ENCODE data around the gene SLC12A7.
"Not testable (repeated sequence)": the region's sequence is repeated elsewhere in the genome, so short reads cannot be mapped to it uniquely, and the experiment has no call there.

SLC12A7 gene

DNA sequence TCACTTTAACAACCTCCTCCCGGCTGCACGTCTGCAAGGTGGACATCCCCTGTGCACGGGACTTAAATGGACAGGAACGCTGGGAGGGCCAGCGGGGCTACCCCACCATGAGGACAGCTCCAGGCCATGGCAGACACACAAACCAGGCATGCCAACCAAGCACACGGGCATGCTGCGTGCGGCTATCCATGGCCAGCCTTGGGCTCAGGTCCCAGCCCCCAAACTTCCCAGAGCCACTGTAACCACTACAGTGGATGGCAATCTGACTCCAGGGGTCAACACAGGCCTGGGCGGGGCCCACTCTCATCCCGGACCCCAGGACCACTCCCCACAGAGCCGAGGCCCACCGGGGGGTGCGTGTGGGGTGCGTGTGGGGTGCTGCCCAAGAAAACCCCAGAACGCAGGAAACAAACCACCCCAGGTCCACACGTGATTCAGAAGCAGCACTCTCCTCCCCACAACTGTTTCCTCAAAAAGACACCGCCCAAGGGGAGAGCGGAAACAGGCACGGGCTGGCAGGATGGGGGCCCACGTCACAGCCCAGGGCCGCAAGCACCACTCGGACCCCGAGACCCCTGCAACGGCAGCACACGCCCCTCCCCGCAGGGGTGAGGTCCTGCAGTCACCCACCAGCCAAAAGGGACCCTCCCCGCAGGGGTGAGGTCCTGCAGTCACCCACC is 7.4 kb downstream of the SLC12A7 start:
- in situ Hi-C loops (cut with MboI; ENCODE audit: low pct_unique_long_range_greater_than_20kb, low sequenced_read_pairs) = loop anchor here (10.0 kb wide), 1 partner anchor 50 kb away; no protein-coding TSS in a partner anchor
- DNase-seq = peak; percentile 77

DNA sequence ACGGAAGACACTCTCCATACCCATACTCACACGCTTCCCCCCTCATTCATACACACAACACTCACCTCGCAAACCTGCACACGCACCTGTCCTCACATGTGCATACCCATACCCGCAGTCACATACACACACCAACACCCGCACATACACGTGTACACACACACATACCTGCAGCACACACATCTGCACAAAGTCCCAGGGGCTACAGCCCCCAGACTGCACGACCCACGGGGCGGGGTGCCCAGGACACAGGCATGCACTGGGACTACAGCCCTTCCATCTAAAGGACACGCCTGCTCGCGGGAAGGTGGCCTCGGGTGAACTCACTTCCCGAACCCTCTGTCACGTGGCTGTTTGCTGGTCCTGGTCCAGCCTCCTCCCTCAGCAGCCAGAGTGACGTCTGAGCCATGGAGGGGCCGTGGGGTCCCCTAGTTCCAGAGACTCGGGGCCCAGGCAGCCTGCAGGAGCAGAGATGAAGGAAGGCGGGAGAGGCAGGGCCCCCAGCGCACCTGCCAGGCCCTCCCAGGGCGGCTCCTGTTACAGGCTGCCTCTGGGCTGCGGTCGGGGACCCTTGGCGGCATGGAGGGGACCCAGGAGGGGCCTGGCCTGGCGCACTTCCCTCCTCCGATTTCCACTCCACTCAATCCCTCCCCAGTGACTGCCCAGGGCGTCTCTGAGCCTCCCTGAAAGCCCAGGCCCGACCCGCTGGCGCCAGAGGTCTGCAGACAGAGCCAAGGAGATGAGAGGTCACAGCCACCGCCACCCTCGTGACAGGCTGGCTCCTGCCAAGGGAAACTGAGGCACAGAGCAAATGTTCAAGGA is 8.1 kb downstream of the SLC12A7 start:
- in situ Hi-C loops (cut with MboI; ENCODE audit: low pct_unique_long_range_greater_than_20kb, low sequenced_read_pairs) = loop anchor here (10.0 kb wide), 1 partner anchor 49 kb away; no protein-coding TSS in a partner anchor

DNA sequence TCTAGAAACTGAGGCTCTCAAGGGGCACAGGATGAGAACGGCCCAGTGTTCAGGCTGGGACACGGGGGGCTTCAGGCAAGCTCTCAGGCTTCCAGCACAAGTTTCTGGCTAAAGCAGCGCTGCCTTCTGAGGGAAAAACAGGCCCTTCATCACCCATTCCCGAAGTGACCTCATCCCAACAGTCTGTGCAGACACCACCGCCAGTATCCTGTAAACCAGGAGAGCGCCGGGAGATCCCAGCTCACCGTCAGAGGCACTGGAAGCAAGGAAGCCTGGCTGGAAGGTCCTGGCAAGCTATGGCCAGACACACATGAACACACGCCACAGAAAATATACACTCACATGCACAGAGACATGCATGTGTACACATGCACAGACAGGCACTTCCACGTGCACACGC is 8.8 kb downstream of the SLC12A7 start:
- in situ Hi-C loops (cut with MboI; ENCODE audit: low pct_unique_long_range_greater_than_20kb, low sequenced_read_pairs) = loop anchor here (10.0 kb wide), 1 partner anchor 48 kb away; no protein-coding TSS in a partner anchor
- no peak for DNase-seq

More for the DNA sequence above, 8.1 kb downstream of the SLC12A7 start:
- DNase-seq = peak; percentile 60

DNA sequence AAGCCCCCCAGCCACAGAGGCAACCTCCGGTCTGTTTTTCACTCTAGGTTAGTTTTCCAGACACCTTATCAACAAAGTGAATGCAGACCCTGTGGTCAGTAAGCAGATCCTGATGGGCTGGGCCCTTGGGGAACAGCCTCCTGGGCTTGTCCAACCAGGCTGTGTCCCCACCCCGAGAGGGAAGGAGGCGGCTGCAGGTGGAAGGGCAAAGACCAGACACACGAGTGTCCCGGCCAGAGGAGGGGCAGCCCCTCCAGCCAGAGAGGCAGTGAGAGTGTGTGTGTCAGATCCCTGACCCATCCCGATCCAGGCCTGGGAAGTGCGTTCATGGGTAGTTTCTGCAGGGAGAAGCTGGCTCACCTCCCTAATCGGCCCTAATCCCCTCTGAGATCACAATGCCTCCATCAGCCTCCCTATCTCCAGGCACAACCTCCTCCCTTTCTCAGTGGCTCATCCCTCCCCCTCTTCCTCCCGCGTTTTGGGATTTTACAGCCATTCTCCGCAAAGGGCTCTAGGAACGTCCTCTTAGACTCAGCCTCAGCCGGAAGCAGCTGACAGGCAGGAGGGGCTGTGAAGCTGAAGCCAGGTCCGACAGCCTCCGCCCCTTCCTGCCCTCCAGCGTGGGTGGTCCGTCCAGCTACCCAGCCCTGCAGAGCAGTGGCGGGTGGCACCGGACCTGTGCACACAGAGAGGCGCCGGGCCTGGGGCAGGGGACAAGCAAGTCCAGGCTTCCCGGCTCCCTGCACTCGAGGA is 9.7 kb downstream of the SLC12A7 start:
- in situ Hi-C loops (cut with MboI; ENCODE audit: low pct_unique_long_range_greater_than_20kb, low sequenced_read_pairs) = loop anchor here (10.0 kb wide), 1 partner anchor 47 kb away; no protein-coding TSS in a partner anchor

DNA sequence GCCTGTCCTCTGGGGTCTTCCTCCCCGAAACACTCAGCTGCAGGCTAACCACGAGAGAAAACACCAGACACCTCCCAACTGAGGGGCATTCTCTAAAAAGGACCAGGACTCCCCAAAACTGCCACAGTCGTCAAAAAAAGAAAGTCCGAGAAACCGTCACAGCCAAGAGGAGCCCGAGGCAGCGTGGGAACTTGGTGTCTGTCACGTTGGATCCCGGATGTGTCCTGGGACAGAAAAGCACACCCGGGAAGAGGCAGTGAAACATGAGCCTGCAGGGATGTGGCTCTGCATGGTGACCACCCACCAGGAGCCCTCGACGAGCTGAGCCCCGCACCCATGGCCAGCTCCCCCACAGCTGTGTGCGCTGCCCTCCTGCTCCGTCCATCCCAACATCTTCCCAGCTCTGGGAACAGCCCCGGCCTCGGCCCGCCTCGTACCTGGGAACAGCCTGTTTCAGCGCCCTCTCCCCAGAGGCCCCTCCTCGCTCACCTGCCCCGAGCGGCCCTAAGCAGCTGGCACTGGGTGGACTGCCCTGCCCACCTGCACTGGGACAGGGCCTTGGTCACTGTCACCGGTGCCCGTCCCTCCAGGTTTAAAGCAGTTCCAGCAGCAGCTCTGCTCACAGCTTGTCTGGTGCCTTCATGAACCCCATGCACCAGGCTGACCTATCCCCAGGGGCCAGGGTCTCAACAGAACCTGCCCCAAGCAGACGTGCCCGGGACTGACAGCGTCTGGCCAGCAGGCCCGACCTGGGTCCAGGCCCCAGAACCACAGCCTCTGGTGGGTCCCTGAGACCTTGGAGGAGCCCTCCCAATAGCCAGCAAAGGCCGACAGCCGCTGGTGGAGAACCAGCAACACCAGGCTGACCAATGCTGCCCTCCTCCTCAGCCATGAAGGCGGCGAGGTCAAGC is 10.9 kb downstream of the SLC12A7 start:
- DNase-seq = no peak
- in situ Hi-C loops (cut with MboI; ENCODE audit: low pct_unique_long_range_greater_than_20kb, low sequenced_read_pairs) = loop anchor here (10.0 kb wide), 1 partner anchor 46 kb away; no protein-coding TSS in a partner anchor

More for the DNA sequence above, 9.7 kb downstream of the SLC12A7 start:
- peak; percentile 62 for DNase-seq

DNA sequence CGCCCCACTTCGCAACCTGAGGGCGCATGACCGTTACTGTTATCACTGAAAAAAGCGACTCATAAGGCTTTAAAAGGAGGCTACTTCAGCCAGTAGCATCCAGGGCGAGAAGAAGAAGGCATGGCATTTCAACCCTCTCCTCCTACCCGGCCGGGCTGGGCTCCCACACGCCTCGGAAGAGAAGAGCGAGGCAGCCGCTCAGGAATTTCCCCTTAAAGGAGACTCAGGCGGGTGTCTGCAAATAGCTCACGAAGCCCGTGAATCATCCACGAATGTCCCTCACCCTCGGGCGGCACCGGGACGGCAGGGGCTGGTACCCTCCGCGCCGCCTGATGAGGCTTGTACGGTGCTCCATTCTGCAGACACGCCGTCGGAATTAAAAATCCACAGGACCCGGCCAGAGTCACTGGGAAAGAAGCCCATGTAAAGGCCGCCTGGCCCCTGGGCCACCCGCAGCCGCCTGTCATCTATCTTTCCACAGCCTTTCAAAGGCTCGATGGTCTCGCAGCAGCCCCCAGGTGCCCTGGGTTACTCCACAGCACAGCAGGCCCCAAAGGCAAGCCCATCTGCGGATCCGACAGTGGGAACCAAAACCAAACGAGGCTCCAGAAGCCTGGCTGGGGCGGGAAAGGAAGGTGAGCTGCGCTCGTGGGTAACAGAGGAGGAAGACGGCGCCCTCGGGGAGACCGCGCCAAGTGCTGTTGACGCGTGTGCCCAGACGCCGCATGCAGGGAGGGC is 11.8 kb downstream of the SLC12A7 start:
- in situ Hi-C loops (cut with MboI; ENCODE audit: low pct_unique_long_range_greater_than_20kb, low sequenced_read_pairs) = loop anchor here (10.0 kb wide), 1 partner anchor 45 kb away; no protein-coding TSS in a partner anchor
- DNase-seq = no peak

DNA sequence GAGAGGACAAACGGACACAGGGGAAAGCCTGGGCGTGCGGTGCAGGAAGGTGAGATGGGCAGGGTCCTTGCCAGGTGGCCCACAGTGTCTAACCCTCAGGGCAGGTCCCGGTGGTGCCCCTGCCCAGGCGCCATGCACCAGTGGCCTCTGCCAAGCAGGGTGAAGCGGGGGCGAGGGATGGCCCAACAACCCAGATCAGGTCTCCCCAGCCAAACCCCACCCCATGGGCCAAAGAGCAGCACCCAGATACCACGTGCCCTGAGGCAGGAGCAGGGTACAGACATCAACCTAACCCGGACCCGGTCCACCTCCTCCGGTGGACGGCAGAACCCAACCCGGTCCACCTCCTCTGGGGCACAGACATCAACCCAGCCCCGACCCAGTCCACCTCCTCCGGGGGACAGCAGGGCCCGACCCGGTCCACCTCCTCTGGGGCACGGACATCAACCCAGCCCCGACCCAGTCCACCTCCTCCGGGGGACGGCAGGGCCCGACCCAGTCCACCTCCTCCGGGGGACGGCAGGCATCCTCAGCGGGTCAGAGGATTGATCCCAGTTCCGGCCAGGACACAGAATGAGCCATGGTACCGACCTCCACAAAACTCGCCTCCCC is 12.8 kb downstream of the SLC12A7 start:
- in situ Hi-C loops (cut with MboI; ENCODE audit: low pct_unique_long_range_greater_than_20kb, low sequenced_read_pairs) = no loop called here
- no peak for DNase-seq

DNA sequence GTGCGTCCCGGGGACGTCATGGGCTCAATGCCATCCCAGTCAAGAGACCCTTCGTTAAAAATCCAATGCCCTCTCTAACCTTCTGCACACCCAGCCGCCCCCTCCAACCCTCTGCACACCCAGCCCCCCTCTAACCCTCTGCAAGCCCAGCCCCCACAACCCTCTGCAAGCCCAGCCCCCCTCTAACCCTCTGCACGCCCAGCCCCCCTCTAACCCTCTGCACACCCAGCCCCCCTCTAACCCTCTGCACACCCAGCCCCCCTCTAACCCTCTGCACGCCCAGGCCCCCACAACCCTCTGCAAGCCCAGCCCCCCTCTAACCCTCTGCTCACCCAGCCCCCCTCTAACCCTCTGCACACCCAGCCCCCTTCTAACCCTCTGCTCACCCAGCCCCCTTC is 13.9 kb downstream of the SLC12A7 start:
- in situ Hi-C loops (cut with MboI; ENCODE audit: low pct_unique_long_range_greater_than_20kb, low sequenced_read_pairs); DNase-seq: not testable (repeated sequence)

DNA sequence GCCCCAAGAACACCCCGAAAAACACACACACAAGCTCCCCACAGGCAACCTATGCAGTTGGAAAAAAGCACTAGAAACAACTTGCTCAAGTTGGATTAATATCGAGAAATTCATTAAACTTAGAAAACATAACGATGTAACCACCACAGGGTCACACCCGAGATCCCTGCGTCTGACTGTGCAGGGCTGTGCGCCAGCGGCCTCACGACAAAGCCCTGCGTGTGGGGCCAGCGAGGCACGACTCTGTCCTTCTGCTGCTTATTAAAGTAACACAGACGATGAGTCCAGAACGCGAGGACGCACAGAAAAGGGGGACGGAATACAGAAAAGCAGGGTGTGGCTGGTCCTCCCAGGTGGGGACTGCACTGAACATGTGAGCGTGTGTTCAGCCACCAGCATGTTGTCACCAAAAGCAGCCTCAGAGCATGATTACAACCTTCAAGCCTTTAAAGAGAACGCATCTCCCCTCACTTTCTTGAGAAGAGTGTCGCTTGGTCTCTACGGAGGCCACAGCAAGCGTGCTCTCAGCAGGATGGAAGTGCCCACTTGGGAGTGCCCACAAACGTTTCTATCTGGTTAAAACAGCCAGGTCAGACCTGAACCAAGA is 14.4 kb downstream of the SLC12A7 start:
- no peak for DNase-seq

DNA sequence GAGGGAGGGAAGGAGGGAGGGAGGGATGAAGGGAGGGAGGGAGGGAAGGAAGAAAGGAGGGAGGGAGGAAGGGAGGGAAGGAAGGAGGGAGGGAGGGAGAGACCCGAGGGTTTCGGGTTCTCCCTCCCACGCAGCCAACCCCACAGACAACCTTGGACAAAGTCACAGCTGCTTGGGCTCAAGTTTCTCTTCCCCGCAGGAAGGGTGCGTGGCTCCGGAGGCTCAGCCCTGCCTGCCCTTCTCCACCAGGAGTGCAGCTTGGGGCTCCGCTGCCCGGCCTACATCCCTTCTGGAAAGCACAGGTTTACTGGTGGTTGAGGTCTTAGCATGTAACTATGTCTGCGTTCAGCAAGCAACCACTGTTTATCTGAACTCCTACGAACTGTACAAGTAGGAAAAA is 15.0 kb downstream of the SLC12A7 start:
- in situ Hi-C loops (cut with MboI; ENCODE audit: low pct_unique_long_range_greater_than_20kb, low sequenced_read_pairs) = no loop called here
- DNase-seq = no peak

More for the DNA sequence above, 14.4 kb downstream of the SLC12A7 start:
- in situ Hi-C loops (cut with MboI; ENCODE audit: low pct_unique_long_range_greater_than_20kb, low sequenced_read_pairs) = no loop called here

DNA sequence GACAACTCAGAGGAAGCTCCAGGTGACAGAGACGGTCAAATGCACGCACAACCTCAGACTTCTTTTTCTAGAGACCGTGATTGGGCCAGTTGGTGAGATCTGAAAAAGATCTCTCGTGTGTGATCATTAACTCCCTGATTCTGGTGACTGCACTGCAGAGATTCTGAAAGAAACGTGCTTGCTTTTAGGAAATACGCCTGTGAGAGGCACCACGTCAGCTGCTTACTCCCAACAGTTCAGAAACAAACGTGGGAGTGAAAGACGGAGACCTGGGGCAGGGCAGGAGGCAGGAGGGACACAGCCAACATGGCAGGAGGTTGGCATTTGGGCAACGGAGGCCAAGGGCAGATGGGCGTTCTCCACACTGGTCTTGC is 15.9 kb downstream of the SLC12A7 start:
- DNase-seq = no peak
- in situ Hi-C loops (cut with MboI; ENCODE audit: low pct_unique_long_range_greater_than_20kb, low sequenced_read_pairs) = no loop called here

DNA sequence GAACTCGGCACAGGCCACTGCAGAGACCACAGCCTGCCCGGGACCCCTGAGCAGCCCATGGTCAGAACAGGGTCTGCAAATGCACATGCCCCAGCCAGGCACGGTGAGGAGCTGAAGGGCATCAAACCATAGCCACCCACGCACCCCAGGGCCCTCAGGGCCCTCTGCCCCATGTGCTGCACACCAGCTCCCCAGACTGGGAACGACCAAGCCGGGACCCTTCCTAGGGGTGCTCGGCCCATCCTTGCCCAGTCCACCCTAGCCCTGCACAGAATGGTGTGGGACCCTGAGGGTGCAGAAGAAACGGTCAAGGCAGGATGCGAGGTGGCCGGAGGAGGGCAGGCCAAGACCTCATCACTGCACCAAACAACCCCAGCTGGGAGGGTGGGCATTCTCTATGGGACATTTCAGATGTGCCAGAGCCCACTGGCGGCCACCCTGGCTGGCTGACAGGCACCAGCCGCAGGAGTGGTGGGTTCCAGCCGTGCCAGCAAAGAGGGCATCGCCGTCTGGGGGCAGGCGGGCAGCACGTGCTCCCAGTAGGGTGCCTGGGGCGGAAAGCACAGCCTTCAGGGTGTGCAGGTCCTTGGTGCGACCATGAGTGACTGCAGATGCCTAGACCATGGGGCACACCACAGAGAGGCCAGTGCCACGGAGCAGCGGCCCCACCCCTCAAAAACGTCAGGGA is 16.4 kb downstream of the SLC12A7 start:
- in situ Hi-C loops (cut with MboI; ENCODE audit: low pct_unique_long_range_greater_than_20kb, low sequenced_read_pairs) = no loop called here

DNA sequence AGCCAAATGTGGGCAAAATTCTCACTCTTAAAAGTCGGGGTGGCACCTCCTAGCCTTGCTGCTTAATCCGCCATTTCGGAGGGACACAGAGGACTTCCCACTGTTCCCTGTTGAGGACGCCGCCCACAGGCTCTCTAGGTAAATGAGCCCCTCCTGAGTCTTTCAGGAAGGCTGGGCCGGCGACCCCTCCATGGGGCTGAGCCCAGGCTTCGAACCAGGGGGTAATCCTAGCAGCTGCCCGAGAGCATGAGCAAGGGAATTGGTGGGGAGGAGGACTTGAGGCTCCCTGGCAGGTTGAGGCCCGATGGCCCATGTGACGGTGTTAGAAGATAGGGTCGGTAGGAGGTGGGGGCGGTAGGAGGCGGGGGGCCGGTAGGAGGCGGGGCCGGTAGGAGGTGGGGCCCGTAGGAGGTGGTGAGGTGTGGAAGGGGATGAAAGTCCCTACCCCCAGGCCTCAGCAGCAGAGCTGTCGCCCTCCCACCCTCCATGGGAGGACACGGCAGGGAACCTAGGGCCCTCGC is 17.1 kb downstream of the SLC12A7 start:
- in situ Hi-C loops (cut with MboI; ENCODE audit: low pct_unique_long_range_greater_than_20kb, low sequenced_read_pairs) = no loop called here
- no peak for DNase-seq

More for the DNA sequence above, 16.4 kb downstream of the SLC12A7 start:
- DNase-seq = no peak

DNA sequence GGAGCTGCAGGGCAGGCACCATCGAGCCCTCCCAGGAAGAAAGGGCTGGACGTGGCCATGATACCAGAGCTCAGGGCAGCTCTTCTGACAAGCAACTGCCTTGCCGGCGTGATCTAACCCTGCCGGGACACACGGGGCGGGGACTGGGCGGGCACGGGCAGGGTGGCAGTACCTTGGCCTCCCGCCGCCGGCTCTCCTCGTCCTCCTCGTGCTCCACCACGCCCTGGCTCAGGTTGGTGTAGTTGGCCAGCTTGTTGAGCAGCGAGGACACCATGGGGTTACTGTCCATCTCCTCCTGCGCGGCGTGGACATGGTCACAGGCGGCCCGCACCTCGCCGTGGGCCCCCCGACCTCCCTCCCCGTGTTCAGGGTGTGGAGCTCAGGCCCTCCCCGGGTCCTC is 18.5 kb downstream of the SLC12A7 start:
- DNase-seq = no peak
- in situ Hi-C loops (cut with MboI; ENCODE audit: low pct_unique_long_range_greater_than_20kb, low sequenced_read_pairs) = no loop called here

DNA sequence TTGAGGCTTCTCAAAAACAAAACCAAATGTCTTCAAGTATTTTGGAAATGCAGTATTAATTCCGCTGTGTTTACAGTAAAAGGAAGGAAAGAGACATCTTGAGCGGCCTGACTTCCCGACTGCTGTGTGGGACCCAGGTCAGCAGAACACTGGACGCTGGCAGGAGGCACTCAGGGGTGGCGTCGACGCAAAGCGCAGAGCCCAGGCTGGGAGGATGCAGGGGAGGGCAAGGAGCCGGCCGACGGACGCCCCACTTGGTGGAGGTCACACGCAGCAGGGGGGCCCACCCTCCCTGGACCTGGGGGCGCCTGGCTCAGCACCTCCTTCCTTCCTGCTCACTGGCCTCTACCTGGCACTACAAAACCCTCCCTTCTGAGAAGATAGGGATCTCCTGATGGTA is 19.7 kb downstream of the SLC12A7 start:
- in situ Hi-C loops (cut with MboI; ENCODE audit: low pct_unique_long_range_greater_than_20kb, low sequenced_read_pairs) = no loop called here
- DNase-seq = no peak

DNA sequence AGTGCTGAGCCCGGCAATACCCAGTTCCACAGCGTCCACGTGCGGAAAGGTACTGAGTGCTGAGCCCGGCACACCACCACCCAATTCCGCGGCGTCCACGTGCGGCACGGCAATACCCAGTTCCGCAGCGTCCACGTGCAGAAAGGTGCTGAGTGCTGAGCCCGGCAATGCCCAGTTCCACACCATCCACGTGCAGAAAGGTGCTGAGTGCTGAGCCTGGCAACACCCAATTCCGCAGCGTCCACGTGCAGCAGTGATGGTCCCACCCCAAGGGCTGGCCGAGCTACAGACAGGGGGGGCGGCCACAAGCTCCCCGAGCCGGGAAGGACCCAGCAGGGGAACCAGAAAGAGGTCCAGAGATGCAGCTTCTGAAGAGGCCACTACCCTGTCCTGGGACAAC is 20.2 kb downstream of the SLC12A7 start:
- DNase-seq = no peak
- in situ Hi-C loops (cut with MboI; ENCODE audit: low pct_unique_long_range_greater_than_20kb, low sequenced_read_pairs) = no loop called here

Data from KBM-7 (cell line).